ENCODE measurements around the gene LTBP1. TPM values are rescaled to one million over a fixed set of nuclear protein-coding genes. Genes with fewer than 3 reads are reported as not detected.

The LTBP1 gene
- total RNA-seq, 1 donor from 2014 or later: 48.4 TPM

DNA sequence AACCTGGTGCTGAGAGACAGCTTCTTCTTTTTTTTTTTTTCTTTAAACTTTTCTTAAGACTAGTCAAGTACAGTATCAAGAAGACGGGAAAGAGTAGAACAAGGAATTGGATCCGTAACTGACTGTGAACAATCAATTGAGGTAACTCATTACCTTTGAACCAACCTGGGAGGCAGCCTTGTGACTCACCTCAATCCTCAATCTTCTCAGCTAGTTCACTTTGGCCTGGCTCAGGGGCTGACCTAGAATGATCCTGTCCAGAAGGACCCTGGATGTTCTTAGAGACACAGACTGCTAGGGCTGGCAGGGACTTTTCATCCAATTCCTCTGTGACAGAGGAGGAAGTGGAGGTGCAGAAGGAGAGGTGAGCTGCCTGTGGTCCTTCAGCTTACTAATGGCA, 1.5 kb upstream of the LTBP1 start:
- H3K4me1 ChIP-seq: peaks cover 25% of the 10 kb centered on the region
- DNase-seq (ENCODE audit: extremely low spot score in 2 of 2): peak in 1 of 2 donors; percentile 71
- H3K36me3 ChIP-seq: no peaks in the 10 kb centered on the region
- TF ChIP-seq POLR2A (IDR thresholded peaks at IDR 0.05) (no peak), POLR2AphosphoS5 (IDR thresholded peaks at IDR 0.05; ENCODE audit: insufficient read depth in 1 of 2, low read depth in 1 of 2) (no peak)
- TF ChIP-seq, protein P1, sequence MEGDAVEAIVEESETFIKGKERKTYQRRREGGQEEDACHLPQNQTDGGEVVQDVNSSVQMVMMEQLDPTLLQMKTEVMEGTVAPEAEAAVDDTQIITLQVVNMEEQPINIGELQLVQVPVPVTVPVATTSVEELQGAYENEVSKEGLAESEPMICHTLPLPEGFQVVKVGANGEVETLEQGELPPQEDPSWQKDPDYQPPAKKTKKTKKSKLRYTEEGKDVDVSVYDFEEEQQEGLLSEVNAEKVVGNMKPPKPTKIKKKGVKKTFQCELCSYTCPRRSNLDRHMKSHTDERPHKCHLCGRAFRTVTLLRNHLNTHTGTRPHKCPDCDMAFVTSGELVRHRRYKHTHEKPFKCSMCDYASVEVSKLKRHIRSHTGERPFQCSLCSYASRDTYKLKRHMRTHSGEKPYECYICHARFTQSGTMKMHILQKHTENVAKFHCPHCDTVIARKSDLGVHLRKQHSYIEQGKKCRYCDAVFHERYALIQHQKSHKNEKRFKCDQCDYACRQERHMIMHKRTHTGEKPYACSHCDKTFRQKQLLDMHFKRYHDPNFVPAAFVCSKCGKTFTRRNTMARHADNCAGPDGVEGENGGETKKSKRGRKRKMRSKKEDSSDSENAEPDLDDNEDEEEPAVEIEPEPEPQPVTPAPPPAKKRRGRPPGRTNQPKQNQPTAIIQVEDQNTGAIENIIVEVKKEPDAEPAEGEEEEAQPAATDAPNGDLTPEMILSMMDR (IDR thresholded peaks at IDR 0.05): no peak
- no peaks in the 10 kb centered on the region for H3K9me3 ChIP-seq
- no peak overlapping the region for H3K27ac ChIP-seq
- no peak overlapping the region for H3K4me3 ChIP-seq
- intact Hi-C loops (cut with DNase I): no loop called here
- H3K27me3 ChIP-seq: no peaks in the 10 kb centered on the region

- no peaks in the 10 kb centered on the region for H3K36me3 ChIP-seq
- no peaks in the 10 kb centered on the region for H3K9me3 ChIP-seq
- no peaks in the 10 kb centered on the region for H3K27me3 ChIP-seq
- H3K4me3 ChIP-seq: peak overlapping the region; percentile 81 to 83
- peak overlapping the region; percentile 94 for H3K27ac ChIP-seq
- TF ChIP-seq POLR2AphosphoS5 (IDR thresholded peaks at IDR 0.05; ENCODE audit: insufficient read depth in 1 of 2, low read depth in 1 of 2): no peak
- no peak for TF ChIP-seq POLR2A (IDR thresholded peaks at IDR 0.05)
- TF ChIP-seq, protein P1 (IDR thresholded peaks at IDR 0.05): no peak
- peaks cover 24% of the 10 kb centered on the region for H3K4me1 ChIP-seq
- intact Hi-C loops (cut with DNase I): no loop called here
- DNase-seq (ENCODE audit: extremely low spot score in 2 of 2): peak in 1 of 2 donors; percentile 67
These were observed 327 bp downstream of the LTBP1 start for GRCh38 chr2:32947076-32947483.

DNA sequence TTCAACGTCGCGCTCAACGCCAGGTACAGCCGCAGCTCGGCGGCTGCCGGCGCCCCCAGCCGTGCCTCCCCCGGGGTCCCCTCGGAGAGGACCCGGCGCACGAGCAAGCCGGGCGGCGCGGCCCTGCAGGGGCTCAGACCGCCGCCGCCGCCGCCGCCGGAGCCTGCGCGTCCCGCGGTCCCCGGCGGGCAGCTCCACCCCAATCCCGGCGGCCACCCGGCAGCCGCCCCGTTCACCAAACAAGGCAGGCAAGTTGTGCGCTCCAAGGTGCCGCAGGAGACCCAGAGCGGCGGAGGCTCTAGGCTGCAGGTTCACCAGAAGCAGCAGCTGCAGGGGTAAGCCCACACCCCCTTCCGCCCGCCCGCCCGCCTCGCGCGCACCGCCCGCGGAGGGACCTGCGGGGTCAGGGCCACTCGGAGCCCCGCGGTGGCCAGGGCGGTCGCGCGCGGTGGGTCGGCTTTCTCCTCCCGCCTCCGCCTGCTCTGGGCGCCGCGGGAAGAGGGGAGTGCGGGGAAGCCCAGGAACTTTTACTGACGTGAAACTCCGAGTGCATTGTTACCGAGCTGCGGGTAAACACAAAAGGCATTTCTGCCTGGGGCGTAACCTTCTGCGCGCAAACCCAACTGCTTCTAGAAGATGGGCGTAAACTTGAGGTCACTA, 861 bp downstream of the LTBP1 start:
- no peaks in the 10 kb centered on the region for H3K27me3 ChIP-seq
- intact Hi-C loops (cut with DNase I): no loop called here
- no peaks in the 10 kb centered on the region for H3K36me3 ChIP-seq

GRCh38 chr2:32948266-32948665, 1.5 kb downstream of the LTBP1 start:
- Histone ChIP-seq H3K36me3 (no peaks in the 10 kb centered on the region), H3K4me1 (peaks cover 15% of the 10 kb centered on the region), H3K4me3 (peak overlapping the region; percentile 81 to 83), H3K27me3 (no peaks in the 10 kb centered on the region), H3K9me3 (no peaks in the 10 kb centered on the region), H3K27ac (peak overlapping the region; percentile 94)
- intact Hi-C loops (cut with DNase I): no loop called here
- TF ChIP-seq, protein P1 (IDR thresholded peaks at IDR 0.05): no peak
- TF ChIP-seq POLR2AphosphoS5 (IDR thresholded peaks at IDR 0.05; ENCODE audit: insufficient read depth in 1 of 2, low read depth in 1 of 2) (no peak), POLR2A (IDR thresholded peaks at IDR 0.05) (no peak)
- DNase-seq (ENCODE audit: extremely low spot score in 2 of 2): no peak

More for the DNA sequence above, 861 bp downstream of the LTBP1 start:
- no peaks in the 10 kb centered on the region for H3K9me3 ChIP-seq
- H3K4me1 ChIP-seq: peaks cover 19% of the 10 kb centered on the region
- peak overlapping the region; percentile 81 to 83 for H3K4me3 ChIP-seq
- DNase-seq (ENCODE audit: extremely low spot score in 2 of 2): peak in 1 of 2 donors; percentile 69
- TF ChIP-seq, protein P1 (IDR thresholded peaks at IDR 0.05): no peak
- peak overlapping the region; percentile 94 for H3K27ac ChIP-seq

DNA sequence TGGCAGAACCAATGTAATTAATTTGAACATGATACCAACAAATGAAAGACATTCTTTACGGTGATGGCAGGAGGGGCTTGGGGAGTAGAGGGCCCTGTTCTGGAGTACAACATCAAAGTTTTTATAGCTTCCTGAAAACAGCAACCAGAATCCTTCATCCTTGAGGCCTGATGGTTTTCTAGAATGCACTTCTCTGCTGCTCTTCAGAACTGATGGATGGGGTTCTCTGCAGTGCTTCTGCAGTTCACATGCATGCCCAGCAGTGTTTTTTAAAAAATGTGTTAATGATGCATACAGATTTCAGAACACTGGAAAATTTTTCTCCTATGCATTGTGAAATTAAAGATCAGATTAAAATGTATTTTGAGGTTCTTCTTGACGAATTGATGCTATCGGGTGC, 2.5 kb downstream of the LTBP1 start:
- H3K36me3 ChIP-seq: no peaks in the 10 kb centered on the region
- H3K4me3 ChIP-seq: no peak overlapping the region
- no peaks in the 10 kb centered on the region for H3K9me3 ChIP-seq
- intact Hi-C loops (cut with DNase I): no loop called here
- no peak for TF ChIP-seq POLR2AphosphoS5 (IDR thresholded peaks at IDR 0.05; ENCODE audit: insufficient read depth in 1 of 2, low read depth in 1 of 2)
- TF ChIP-seq, protein P1 (IDR thresholded peaks at IDR 0.05): no peak
- H3K27ac ChIP-seq: no peak overlapping the region
- H3K4me1 ChIP-seq: peaks cover 15% of the 10 kb centered on the region
- no peak for DNase-seq (ENCODE audit: extremely low spot score in 2 of 2)
- H3K27me3 ChIP-seq: no peaks in the 10 kb centered on the region

Measured in vagina (tissue), 2 donors.